Measurements from ENCODE around the gene RABGGTB. TPM values are rescaled to one million over a fixed set of nuclear protein-coding genes. Genes with fewer than 3 reads are reported as not detected.

The RABGGTB gene
- total and polyA plus RNA-seq, 9 of the 15 experiments (the other 6 are each of a cell fraction or from before 2014, with no cell fraction given), result 148 to 354 (median 206) TPM

DNA sequence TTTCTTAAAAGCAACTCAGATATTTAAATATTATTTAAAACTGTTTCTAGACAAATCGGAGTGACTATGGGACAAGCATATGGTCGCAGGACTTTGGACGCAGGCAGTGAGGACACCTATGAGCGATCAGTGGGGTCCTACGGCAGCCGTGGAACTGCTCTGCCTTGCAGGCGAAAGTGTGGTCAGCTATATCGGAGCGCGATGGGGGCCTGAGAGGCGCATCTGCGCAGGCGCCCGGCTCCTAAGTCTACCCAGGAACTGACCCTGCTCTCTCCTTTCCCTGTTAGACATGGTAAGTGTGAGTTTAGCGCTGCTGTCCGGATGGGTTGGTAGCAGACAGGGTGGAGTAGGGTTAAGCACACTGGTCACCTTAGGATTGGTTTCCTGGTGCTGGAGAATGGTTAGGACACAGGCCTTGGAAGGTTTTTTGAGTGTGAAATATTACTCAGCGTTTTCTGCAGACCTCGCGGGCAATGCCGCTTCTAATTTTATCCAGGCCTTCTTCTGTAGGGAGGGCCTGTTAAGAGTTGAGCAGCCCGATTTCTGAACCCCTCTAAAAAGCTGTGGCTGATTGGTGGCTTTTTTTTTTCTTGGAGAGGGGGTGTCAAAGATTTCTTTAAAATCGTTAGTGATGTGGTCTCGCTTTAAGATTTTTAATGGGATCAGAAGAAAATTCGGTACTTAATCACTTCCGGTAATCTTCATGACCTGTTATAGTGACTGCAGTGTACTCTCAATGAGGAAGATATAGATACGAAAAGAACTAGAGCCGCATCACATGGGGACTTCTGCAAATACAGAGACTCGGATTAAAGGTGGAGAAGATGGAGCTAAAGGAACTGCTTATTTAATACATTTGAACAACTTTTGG lies at the start of gene RABGGTB (continued):
- TF ChIP-seq FOXJ2 (tag; IDR thresholded peaks at IDR 0.05) (no peak), CHD1 (IDR thresholded peaks at IDR 0.05; ENCODE audit: low read length) (no peak), SLC30A9 (CRISPR knock-in tag; IDR thresholded peaks at IDR 0.05) (no peak), RFX7 (CRISPR knock-in tag; IDR thresholded peaks at IDR 0.05) (0 out of 2 replicates have a peak, but pooled peaks have one; percentile 30), ZNF696 (CRISPR knock-in tag; conservative IDR thresholded peaks at IDR 0.05) (no peak), POLR2H (tag; IDR thresholded peaks at IDR 0.05; ENCODE audit: low read depth) (peak; percentile 97), POLR2AphosphoS2 (IDR thresholded peaks at IDR 0.05; ENCODE audit: low read length) (peak; percentile 96), PML (IDR thresholded peaks at IDR 0.05; ENCODE audit: low read length) (peak; percentile 95), NR2F6 (CRISPR knock-in tag; IDR thresholded peaks at IDR 0.05) (no peak), ZBTB17 (CRISPR knock-in tag; IDR thresholded peaks at IDR 0.05) (no peak), SMARCE1 (IDR thresholded peaks at IDR 0.05) (peak; percentile 15; the same call in 1 of the 2 replicates), FOXA1 (IDR thresholded peaks at IDR 0.05; ENCODE audit: borderline replicate concordance) (no peak), ZNF253 (CRISPR knock-in tag; conservative IDR thresholded peaks at IDR 0.05) (0 out of 2 replicates have a peak, but pooled peaks have one; percentile 56), ZNF780A (CRISPR knock-in tag; IDR thresholded peaks at IDR 0.05) (no peak)
- TF ChIP-seq, protein P1, sequence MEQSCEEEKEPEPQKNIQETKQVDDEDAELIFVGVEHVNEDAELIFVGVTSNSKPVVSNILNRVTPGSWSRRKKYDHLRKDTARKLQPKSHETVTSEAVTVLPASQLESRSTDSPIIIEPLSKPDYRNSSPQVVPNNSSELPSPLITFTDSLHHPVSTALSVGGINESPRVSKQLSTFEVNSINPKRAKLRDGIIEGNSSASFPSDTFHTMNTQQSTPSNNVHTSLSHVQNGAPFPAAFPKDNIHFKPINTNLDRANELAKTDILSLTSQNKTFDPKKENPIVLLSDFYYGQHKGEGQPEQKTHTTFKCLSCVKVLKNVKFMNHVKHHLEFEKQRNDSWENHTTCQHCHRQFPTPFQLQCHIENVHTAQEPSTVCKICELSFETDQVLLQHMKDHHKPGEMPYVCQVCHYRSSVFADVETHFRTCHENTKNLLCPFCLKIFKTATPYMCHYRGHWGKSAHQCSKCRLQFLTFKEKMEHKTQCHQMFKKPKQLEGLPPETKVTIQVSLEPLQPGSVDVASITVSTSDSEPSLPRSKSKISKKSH (CRISPR knock-in tag; IDR thresholded peaks at IDR 0.05), result no peak
- TF ChIP-seq, protein P2, sequence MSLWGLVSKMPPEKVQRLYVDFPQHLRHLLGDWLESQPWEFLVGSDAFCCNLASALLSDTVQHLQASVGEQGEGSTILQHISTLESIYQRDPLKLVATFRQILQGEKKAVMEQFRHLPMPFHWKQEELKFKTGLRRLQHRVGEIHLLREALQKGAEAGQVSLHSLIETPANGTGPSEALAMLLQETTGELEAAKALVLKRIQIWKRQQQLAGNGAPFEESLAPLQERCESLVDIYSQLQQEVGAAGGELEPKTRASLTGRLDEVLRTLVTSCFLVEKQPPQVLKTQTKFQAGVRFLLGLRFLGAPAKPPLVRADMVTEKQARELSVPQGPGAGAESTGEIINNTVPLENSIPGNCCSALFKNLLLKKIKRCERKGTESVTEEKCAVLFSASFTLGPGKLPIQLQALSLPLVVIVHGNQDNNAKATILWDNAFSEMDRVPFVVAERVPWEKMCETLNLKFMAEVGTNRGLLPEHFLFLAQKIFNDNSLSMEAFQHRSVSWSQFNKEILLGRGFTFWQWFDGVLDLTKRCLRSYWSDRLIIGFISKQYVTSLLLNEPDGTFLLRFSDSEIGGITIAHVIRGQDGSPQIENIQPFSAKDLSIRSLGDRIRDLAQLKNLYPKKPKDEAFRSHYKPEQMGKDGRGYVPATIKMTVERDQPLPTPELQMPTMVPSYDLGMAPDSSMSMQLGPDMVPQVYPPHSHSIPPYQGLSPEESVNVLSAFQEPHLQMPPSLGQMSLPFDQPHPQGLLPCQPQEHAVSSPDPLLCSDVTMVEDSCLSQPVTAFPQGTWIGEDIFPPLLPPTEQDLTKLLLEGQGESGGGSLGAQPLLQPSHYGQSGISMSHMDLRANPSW (CRISPR knock-in tag; IDR thresholded peaks at IDR 0.05), result no peak
- TF ChIP-seq, protein P3, sequence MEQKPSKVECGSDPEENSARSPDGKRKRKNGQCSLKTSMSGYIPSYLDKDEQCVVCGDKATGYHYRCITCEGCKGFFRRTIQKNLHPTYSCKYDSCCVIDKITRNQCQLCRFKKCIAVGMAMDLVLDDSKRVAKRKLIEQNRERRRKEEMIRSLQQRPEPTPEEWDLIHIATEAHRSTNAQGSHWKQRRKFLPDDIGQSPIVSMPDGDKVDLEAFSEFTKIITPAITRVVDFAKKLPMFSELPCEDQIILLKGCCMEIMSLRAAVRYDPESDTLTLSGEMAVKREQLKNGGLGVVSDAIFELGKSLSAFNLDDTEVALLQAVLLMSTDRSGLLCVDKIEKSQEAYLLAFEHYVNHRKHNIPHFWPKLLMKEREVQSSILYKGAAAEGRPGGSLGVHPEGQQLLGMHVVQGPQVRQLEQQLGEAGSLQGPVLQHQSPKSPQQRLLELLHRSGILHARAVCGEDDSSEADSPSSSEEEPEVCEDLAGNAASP (IDR thresholded peaks at IDR 0.05), result no peak
- TF ChIP-seq, protein P4, sequence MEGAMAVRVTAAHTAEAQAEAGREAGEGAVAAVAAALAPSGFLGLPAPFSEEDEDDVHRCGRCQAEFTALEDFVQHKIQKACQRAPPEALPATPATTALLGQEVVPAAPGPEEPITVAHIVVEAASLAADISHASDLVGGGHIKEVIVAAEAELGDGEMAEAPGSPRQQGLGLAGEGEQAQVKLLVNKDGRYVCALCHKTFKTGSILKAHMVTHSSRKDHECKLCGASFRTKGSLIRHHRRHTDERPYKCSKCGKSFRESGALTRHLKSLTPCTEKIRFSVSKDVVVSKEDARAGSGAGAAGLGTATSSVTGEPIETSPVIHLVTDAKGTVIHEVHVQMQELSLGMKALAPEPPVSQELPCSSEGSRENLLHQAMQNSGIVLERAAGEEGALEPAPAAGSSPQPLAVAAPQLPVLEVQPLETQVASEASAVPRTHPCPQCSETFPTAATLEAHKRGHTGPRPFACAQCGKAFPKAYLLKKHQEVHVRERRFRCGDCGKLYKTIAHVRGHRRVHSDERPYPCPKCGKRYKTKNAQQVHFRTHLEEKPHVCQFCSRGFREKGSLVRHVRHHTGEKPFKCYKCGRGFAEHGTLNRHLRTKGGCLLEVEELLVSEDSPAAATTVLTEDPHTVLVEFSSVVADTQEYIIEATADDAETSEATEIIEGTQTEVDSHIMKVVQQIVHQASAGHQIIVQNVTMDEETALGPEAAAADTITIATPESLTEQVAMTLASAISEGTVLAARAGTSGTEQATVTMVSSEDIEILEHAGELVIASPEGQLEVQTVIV (CRISPR knock-in tag; IDR thresholded peaks at IDR 0.05; ENCODE audit: borderline replicate concordance), result no peak
- TF ChIP-seq, protein P5, sequence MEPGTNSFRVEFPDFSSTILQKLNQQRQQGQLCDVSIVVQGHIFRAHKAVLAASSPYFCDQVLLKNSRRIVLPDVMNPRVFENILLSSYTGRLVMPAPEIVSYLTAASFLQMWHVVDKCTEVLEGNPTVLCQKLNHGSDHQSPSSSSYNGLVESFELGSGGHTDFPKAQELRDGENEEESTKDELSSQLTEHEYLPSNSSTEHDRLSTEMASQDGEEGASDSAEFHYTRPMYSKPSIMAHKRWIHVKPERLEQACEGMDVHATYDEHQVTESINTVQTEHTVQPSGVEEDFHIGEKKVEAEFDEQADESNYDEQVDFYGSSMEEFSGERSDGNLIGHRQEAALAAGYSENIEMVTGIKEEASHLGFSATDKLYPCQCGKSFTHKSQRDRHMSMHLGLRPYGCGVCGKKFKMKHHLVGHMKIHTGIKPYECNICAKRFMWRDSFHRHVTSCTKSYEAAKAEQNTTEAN (CRISPR knock-in tag; IDR thresholded peaks at IDR 0.05), result no peak

All from K562 (cell line).